H9 (cell line): ENCODE data around the gene WDR81. TPM values are rescaled to one million over a fixed set of nuclear protein-coding genes. Genes with fewer than 3 reads are reported as not detected.

ENCODE experiments used
- DNase-seq: peaks from one replicate; pipeline ENCODE4 v3.0.0-alpha.2; 2017
- H2AFZ ChIP-seq: one replicate; pipeline ENCODE4 v1.6.1; 2013; ENCODE audit warnings: mild to moderate bottlenecking, low read length, control low read depth, moderate library complexity
- H2AK5ac ChIP-seq: 2 replicates; pipeline ENCODE4 v1.6.1; 2013; ENCODE audit warnings: low read length, control low read depth, mixed read lengths; ENCODE audit not compliant: insufficient read length
- H2BK120ac ChIP-seq: one replicate; pipeline ENCODE4 v1.6.1; 2013; ENCODE audit warnings: low read depth, mild to moderate bottlenecking, low read length, control low read depth, inconsistent platforms; ENCODE audit not compliant: poor library complexity, severe bottlenecking
- H2BK12ac ChIP-seq: 2 replicates; pipeline ENCODE4 v1.6.1; 2013; ENCODE audit warnings: low read length, control low read depth, mixed read lengths, low read depth; ENCODE audit not compliant: insufficient read length
- H2BK15ac ChIP-seq: 2 replicates; pipeline ENCODE4 v1.6.1; 2013; ENCODE audit warnings: low read depth, low read length, control low read depth
- H2BK20ac ChIP-seq: one replicate; pipeline ENCODE4 v1.6.1; 2013; ENCODE audit warnings: low read depth, mild to moderate bottlenecking, low read length, control low read depth, inconsistent platforms; ENCODE audit not compliant: poor library complexity, severe bottlenecking
- H2BK5ac ChIP-seq: 2 replicates; pipeline ENCODE4 v1.6.1; 2013; ENCODE audit warnings: low read length, control low read depth, mixed read lengths; ENCODE audit not compliant: insufficient read length
- H3K14ac ChIP-seq: 2 replicates; pipeline ENCODE4 v1.6.1; 2013; ENCODE audit warnings: low read length, control low read depth; ENCODE audit not compliant: insufficient read depth
- H3K18ac ChIP-seq: 2 replicates; pipeline ENCODE4 v1.6.1; 2013; ENCODE audit warnings: low read depth, mild to moderate bottlenecking, mixed read lengths, low read length, control low read depth; ENCODE audit not compliant: insufficient read length
- H3K23ac ChIP-seq: 2 replicates; pipeline ENCODE4 v1.6.1; 2013; ENCODE audit warnings: low read length, control low read depth, mixed read lengths, low read depth; ENCODE audit not compliant: insufficient read length
- H3K23me2 ChIP-seq: 2 replicates; pipeline ENCODE4 v1.6.1; 2013; ENCODE audit warnings: low read depth, mild to moderate bottlenecking, mixed read lengths, low read length, control low read depth; ENCODE audit not compliant: insufficient read length, poor library complexity, severe bottlenecking
- H3K27ac ChIP-seq: 2 replicates; pipeline ENCODE4 v1.5.1; 2013; ENCODE audit warnings: low read length, control low read depth, mixed read lengths, low read depth; ENCODE audit not compliant: insufficient read length
- H3K27me3 ChIP-seq: 2 replicates; pipeline ENCODE4 v1.6.1; 2013; ENCODE audit warnings: low read length, control low read depth, inconsistent platforms; ENCODE audit not compliant: insufficient read depth
- H3K4ac ChIP-seq: 2 replicates; pipeline ENCODE4 v1.6.1; 2013; ENCODE audit warnings: low read depth, mild to moderate bottlenecking, control low read depth, inconsistent platforms, low read length, moderate library complexity
- H3K4me1 ChIP-seq: 2 replicates; pipeline ENCODE4 v1.6.1; 2013; ENCODE audit warnings: low read length, control low read depth, inconsistent platforms; ENCODE audit not compliant: insufficient read depth
- H3K4me2 ChIP-seq: 2 replicates; pipeline ENCODE4 v1.6.1; 2013; ENCODE audit warnings: low read length, control low read depth, mixed read lengths; ENCODE audit not compliant: insufficient read length, insufficient read depth
- H3K56ac ChIP-seq: 2 replicates; pipeline ENCODE4 v1.6.1; 2013; ENCODE audit warnings: low read depth, mild to moderate bottlenecking, mixed read lengths, low read length, control low read depth; ENCODE audit not compliant: insufficient read length
- H3K79me1 ChIP-seq: 2 replicates; pipeline ENCODE4 v1.6.1; 2013; ENCODE audit warnings: low read depth, mild to moderate bottlenecking, moderate library complexity, low read length, control low read depth, inconsistent platforms; ENCODE audit not compliant: insufficient read depth, poor library complexity, severe bottlenecking
- H3K79me2 ChIP-seq: 2 replicates; pipeline ENCODE4 v1.6.1; 2013; ENCODE audit warnings: low read length, control low read depth, inconsistent platforms; ENCODE audit not compliant: insufficient read depth
- H3K9ac ChIP-seq: 2 replicates; pipeline ENCODE4 v1.6.1; 2013; ENCODE audit warnings: low read length, control low read depth, mixed read lengths; ENCODE audit not compliant: insufficient read length; ENCODE audit errors: extremely low read depth
- H3K9me3 ChIP-seq: one replicate; pipeline ENCODE4 v1.6.1; 2013; ENCODE audit warnings: low read depth, low read length, inconsistent platforms; ENCODE audit not compliant: control insufficient read depth
- H3T11ph ChIP-seq: one replicate; pipeline ENCODE4 v1.6.1; 2013; ENCODE audit warnings: mild to moderate bottlenecking, low read length, control low read depth, inconsistent platforms
- H4K20me1 ChIP-seq: one replicate; pipeline ENCODE4 v1.6.1; 2013; ENCODE audit not compliant: control insufficient read depth, insufficient read length, insufficient read depth
- H4K5ac ChIP-seq: 2 replicates; pipeline ENCODE4 v1.6.1; 2013; ENCODE audit warnings: low read depth, mild to moderate bottlenecking, mixed read lengths, low read length, control low read depth; ENCODE audit not compliant: insufficient read length
- H4K8ac ChIP-seq: replicated peaks from 2 replicates; pipeline ENCODE4 v1.6.1; 2013; ENCODE audit warnings: low read length, control low read depth, mixed read lengths, low read depth; ENCODE audit not compliant: insufficient read length
- H4K91ac ChIP-seq: 2 replicates; pipeline ENCODE4 v1.6.1; 2013; ENCODE audit warnings: low read depth, mild to moderate bottlenecking, moderate library complexity, mixed read lengths, low read length, control low read depth; ENCODE audit not compliant: insufficient read length
- H3K27ac Mint-ChIP-seq, 3 experiments: 2 replicates in 2 of 3; 3 replicates in 1 of 3; pipeline ENCODE4 v1.8.0; 2020 to 2021; ENCODE audit warnings: mixed read lengths in 3 of 3, mild to moderate bottlenecking in 1 of 3, moderate library complexity in 1 of 3
- H3K27me3 Mint-ChIP-seq: 2 replicates; pipeline ENCODE4 v1.8.0; 2021; ENCODE audit warnings: low read depth, mild to moderate bottlenecking, moderate library complexity, mixed read lengths
- H3K36me3 Mint-ChIP-seq, 3 experiments: 2 replicates in 2 of 3; 3 replicates in 1 of 3; pipeline ENCODE4 v1.8.0; 2020 to 2021; ENCODE audit warnings: low read depth in 3 of 3, mixed read lengths in 3 of 3; ENCODE audit not compliant: insufficient read depth in 1 of 3
- H3K4me1 Mint-ChIP-seq, 2 experiments: 2 replicates each; pipeline ENCODE4 v1.8.0; 2020; ENCODE audit warnings: mixed read lengths in 2 of 2
- H3K4me3 Mint-ChIP-seq, 2 experiments: 2 replicates in 1 of 2; 3 replicates in 1 of 2; pipeline ENCODE4 v1.8.0; 2020 to 2021; ENCODE audit warnings: mild to moderate bottlenecking in 2 of 2, mixed read lengths in 2 of 2, moderate library complexity in 1 of 2
- H3K9me3 Mint-ChIP-seq, 2 experiments: 2 replicates in 1 of 2; 3 replicates in 1 of 2; pipeline ENCODE4 v1.8.0; 2020; ENCODE audit warnings: mild to moderate bottlenecking in 2 of 2, mixed read lengths in 2 of 2, moderate library complexity in 1 of 2
- WGBS: extraction: QIAGEN DNeasy Blood & Tissue Kit; methylation state at CpG from one replicate; pipeline ENCODE4 v1.1.7; 2013; ENCODE audit warnings: missing lambda C conversion rate, low lambda C conversion rate, mixed read lengths; ENCODE audit not compliant: insufficient read length; ENCODE audit errors: extremely low coverage; 5-methylcytosine and 5-hydroxymethylcytosine counted together
- total RNA-seq: library from RNA; stranded (reverse); gene quantifications from 2 replicates; pipeline ENCODE4 v1.2.1, GENCODE V29; 2021
- TF ChIP-seq, protein P1 (sequence below): fragments of 200-600 bp; sonication (generic); conservative IDR thresholded peaks from 3 replicates; pipeline ENCODE4 v1.8.0; 2021; ENCODE audit warnings: antibody characterized with exemption, mild to moderate bottlenecking

The WDR81 gene
- total RNA-seq, 1 experiment from 2014 or later: 20.2 TPM

DNA sequence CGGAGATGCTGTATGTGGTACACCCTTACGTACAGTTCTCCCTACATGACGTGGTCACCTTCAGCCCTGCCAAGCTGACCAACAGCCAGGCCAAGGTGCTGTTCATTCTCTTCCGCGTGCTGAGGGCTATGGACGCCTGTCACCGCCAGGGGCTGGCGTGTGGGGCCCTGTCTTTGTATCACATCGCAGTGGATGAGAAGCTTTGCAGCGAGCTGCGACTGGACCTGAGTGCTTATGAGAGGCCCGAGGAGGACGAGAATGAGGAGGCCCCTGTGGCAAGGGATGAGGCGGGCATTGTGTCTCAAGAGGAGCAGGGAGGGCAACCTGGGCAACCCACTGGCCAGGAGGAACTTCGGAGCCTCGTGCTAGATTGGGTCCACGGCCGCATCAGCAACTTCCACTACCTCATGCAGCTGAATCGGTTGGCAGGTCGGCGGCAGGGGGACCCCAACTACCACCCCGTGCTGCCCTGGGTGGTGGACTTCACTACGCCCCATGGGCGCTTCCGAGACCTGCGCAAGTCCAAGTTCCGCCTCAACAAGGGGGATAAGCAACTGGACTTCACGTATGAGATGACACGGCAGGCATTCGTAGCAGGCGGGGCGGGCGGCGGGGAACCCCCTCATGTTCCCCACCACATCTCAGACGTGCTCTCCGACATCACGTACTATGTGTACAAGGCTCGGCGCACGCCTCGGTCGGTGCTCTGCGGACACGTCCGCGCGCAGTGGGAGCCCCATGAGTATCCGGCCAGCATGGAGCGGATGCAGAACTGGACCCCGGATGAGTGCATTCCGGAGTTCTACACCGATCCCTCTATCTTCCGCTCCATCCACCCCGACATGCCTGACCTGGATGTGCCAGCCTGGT, 1.4 kb downstream of the WDR81 start:
- peaks cover 4% of the 10 kb centered on the region for H3K23me2 ChIP-seq
- H3K4me2 ChIP-seq: peak overlapping the region; percentile 25
- H2BK5ac ChIP-seq: no peak overlapping the region
- H2BK20ac ChIP-seq: no peak overlapping the region
- no peaks in the 10 kb centered on the region for H3K27me3 ChIP-seq
- DNase-seq: no peak
- H2BK12ac ChIP-seq: no peak overlapping the region
- Mint-ChIP-seq H3K9me3 (no peaks in the 10 kb centered on the region; a peak in 1 of 5 replicates), H3K27me3 (peaks cover 2% of the 10 kb centered on the region; the same call in 1 of the 2 replicates), H3K4me1 (peaks cover 2 to 4% of the 10 kb centered on the region in 2 experiments; a peak in 1 of 4 replicates), H3K4me3 (peak overlapping the region; percentile 63 to 72), H3K27ac (peak overlapping the region in 1 of 3 experiments; percentile 56; a peak in 1 of 7 replicates), H3K36me3 (peaks cover 0 to 9% (median 0%) of the 10 kb centered on the region in 3 experiments; a peak in 4 of 7 replicates)
- H3K56ac ChIP-seq: no peak overlapping the region
- H3K9ac ChIP-seq: no peak overlapping the region
- no peak overlapping the region; the same call in 1 of the 2 replicates for H3K14ac ChIP-seq
- no peaks in the 10 kb centered on the region for H3K79me2 ChIP-seq
- no peak overlapping the region for H2AFZ ChIP-seq
- H2AK5ac ChIP-seq: no peak overlapping the region
- H3T11ph ChIP-seq: no peak overlapping the region
- no peaks in the 10 kb centered on the region for H3K4me1 ChIP-seq
- H4K20me1 ChIP-seq: no peaks in the 10 kb centered on the region
- H3K18ac ChIP-seq: no peak overlapping the region
- no peak overlapping the region for H2BK15ac ChIP-seq
- H3K23ac ChIP-seq: no peak overlapping the region
- TF ChIP-seq, protein P1, sequence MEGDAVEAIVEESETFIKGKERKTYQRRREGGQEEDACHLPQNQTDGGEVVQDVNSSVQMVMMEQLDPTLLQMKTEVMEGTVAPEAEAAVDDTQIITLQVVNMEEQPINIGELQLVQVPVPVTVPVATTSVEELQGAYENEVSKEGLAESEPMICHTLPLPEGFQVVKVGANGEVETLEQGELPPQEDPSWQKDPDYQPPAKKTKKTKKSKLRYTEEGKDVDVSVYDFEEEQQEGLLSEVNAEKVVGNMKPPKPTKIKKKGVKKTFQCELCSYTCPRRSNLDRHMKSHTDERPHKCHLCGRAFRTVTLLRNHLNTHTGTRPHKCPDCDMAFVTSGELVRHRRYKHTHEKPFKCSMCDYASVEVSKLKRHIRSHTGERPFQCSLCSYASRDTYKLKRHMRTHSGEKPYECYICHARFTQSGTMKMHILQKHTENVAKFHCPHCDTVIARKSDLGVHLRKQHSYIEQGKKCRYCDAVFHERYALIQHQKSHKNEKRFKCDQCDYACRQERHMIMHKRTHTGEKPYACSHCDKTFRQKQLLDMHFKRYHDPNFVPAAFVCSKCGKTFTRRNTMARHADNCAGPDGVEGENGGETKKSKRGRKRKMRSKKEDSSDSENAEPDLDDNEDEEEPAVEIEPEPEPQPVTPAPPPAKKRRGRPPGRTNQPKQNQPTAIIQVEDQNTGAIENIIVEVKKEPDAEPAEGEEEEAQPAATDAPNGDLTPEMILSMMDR: no peak
- WGBS: no CpG with 5 or more reads among the region's 54 CpGs
- H3K4ac ChIP-seq: no peak overlapping the region
- no peak overlapping the region for H4K5ac ChIP-seq
- H4K8ac ChIP-seq: no peak overlapping the region
- no peaks in the 10 kb centered on the region for H3K9me3 ChIP-seq
- no peaks in the 10 kb centered on the region for H3K79me1 ChIP-seq
- no peak overlapping the region for H3K27ac ChIP-seq
- no peak overlapping the region for H4K91ac ChIP-seq
- no peak overlapping the region for H2BK120ac ChIP-seq
